Measurements from ENCODE around the gene C9orf57.
"Not testable (repeated sequence)": the region's sequence is repeated elsewhere in the genome, so short reads cannot be mapped to it uniquely, and the experiment has no call there.

Gene C9orf57, protein sequence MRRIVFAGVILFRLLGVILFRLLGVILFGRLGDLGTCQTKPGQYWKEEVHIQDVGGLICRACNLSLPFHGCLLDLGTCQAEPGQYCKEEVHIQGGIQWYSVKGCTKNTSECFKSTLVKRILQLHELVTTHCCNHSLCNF

DNA sequence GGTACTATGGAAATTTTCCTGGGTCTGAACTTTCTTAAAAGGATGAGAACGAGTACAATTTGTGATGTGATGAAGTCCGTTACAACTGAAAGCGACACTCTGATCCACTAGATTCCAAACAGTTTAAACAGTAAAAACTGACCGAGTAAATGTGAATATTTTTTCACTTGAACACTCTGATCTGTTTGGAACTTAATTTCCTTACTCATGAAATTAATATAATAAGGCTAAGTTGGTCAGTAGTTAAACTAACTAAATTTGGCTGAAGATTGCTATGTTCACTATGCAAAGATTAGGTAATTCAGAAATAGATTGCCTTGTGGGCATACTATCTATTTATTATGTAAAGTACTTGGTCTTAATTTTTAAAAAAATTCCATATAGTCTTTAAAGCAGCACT is at the start of gene C9orf57:
Gene C9orf57, minus strand, starts transcription at position 101 of the 400 bp plus-strand sequence. CDS start 1,282 bp downstream, outside the sequence.
- no peak for DNase-seq (ENCODE audit: low read depth in 3 of 3, low spot score in 1 of 3)

DNA sequence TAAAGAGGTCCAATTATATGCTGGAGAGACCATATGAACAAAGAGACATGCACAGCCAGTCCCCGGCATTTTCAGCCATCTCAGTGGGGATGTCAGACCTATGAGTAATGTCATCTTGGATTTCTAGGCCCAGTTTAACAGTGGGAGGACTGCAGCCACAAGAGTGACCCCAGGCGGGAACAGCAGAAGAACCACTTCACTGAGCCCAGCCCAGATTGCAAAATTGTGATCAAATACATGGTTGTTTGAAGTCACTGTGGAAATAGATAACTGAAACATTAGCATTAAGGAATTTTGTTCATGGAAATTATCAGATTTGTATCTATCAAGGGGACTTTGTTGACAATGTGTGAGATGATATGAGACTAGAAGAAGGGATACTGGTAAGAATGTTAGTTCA is 42.1 kb upstream of the C9orf57 start:
- no peak for DNase-seq (ENCODE audit: low read depth in 3 of 3, low spot score in 1 of 3)

DNA sequence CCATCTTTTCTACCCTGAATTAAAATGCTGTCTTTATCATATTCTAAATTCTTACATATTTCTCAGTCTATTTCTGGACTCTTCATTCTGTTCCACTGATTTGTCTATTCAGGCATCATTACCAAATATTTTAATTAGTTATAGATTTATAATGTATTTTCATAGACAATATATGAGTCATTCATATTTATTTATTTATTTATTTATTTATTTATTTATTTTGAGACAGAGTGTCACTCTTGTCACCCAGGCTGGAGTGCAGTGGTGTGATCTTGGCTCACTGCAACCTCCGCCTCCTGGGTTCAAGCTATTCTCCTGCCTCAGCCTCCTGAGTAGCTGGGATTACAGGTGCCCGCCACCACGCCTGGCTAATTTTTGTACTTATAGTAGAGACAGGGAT is 35.1 kb upstream of the C9orf57 start:
- DNase-seq (ENCODE audit: low read depth in 3 of 3, low spot score in 1 of 3), result not testable (repeated sequence)

DNA sequence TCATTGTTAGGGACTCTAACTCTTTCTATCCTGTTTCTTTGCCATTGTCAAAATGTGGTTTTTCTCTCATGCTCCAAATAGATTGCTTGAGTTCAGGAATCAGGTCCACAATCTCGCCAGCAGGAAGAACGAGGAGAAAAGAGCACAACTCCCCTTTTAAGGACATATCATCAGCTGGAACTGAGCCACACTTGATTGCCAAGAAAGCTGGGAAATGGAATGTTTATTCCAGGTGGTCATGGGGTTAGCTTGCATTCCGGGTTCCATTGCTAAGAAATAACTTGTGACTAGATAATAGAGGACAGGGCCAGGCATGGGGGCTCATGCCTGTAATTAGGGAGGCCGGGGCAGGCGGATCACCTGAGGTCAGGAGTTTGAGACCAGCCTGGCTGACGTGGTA is 32.4 kb upstream of the C9orf57 start:
- no peak for DNase-seq (ENCODE audit: low read depth in 3 of 3, low spot score in 1 of 3)

DNA sequence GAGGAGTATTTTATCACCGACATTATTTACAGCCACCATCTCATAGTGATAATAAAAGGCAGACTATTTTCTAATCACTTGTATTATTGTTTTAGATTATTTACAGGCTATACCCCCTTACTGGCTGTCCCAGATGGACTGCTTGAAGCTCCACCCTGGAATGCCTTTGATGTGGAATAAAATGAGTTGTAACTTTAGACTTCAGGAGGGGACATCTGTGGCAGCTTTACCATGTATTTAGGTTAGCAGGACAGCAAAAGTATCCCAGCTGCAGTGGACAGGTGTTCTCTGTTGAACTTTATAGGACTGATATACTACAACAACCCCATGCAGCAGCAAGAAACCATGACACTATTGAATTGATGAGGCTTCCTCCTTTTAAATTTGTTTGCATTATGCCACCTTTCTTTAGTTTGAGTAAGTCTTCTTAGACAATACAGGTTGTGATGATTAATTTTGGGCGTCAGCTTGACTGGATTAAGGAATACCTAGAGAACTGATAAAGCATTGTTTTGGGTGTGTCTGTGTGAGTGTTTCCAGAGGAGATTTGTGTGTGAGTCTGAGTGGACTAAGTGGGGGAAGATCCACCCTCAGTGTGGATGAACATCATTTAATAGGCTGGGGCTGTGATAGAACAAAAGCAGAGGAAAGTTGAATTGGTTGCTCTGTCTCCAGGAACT is 29.2 kb upstream of the C9orf57 start:
- DNase-seq (ENCODE audit: low read depth in 3 of 3, low spot score in 1 of 3), result no peak

DNA sequence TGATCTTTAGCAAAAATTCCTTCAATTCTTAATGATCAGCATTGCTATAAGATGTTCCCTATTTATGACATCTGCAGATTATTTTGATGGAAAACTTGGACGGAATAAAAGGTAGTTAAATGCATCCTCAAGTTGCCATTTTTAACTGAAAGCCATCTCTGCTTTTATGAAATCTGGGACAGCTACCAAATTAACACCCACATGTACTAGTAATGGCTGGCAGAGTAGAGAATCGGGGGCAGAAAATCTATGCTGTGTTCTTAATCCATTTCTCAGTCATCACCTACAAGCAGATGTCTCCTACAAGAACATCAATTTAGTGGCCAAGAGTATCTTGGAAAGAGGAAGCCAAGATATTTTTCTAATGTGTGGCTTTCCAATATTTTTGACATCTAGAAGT is 22.1 kb upstream of the C9orf57 start:
- DNase-seq (ENCODE audit: low read depth in 3 of 3, low spot score in 1 of 3), result no peak

DNA sequence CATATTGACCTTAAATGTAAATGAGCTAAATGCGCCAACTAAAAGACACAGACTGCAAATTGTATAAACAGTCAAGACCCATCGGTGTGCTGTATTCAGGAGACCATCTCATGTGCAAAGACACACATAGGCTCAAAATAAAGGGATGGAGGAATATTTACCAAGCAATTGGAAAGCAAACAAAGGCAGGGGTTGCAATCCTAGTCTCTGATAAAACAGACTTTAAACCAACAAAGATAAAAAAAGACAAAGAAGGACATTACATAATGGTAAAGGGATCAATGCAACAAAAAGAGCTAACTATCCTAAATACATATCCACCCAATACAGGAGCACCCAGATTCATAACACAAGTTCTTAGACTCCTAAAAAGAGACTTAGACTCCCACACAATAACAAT is 14.3 kb upstream of the C9orf57 start:
- DNase-seq (ENCODE audit: low read depth in 3 of 3, low spot score in 1 of 3), result not testable (repeated sequence)

DNA sequence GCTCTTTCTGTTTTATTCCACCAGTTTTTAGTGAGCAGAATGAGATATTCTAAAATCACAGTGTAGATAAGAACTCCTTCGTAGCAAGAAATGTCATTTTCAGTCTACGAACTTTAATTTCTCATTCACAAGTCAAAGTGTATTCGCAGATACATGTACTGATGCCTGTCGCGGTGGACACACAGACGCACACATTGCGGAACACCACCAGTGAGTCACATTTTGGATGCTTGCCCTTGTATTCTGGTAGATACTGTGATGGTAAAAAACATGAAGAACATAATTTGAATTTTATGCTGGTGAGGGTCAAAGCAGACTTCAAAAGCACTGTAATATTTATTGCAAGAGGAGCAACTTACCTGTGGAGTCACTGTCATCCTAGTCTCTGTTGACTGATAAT is 4.7 kb upstream of the C9orf57 start:
- DNase-seq (ENCODE audit: low read depth in 3 of 3, low spot score in 1 of 3), result no peak

DNA sequence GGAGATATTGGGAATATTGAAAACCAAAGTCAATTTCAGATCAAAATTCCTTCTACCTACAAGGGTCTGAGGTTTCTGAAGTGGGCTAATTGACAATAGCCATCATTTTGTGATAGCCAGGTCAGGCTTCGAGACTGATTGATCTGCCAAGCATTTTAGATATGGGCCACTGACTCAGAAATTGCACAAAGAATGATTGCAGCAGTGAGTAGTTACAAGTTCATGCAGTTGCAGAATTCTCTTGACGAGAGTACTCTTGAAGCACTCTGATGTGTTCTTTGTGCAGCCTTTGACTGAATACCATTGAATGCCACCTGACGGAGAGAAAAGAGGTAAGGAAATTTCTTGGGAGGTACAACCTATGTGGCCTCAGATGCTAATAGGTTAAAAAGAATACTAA is 8.3 kb downstream of the C9orf57 start:
- no peak for DNase-seq (ENCODE audit: low read depth in 3 of 3, low spot score in 1 of 3)

DNA sequence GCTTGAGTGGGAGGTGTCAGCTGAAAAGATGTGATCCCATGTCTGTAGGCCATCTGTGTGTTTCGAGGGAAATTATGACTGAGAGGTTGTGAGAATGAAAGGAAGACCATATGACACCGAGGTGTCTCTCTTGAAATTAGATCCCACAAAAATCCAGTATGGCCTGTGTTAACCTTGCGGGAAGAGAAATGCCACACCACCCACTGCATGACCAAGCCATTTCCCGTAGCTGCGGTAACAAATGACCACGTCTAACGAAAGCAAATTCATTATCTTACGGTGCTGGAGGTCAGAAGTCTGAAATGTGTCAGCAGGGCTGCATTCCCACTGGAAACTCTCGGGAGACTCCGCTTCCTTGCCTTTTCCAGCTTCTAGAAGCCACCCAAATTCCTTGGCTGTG is 11.6 kb downstream of the C9orf57 start:
- DNase-seq (ENCODE audit: low read depth in 3 of 3, low spot score in 1 of 3), result no peak

DNA sequence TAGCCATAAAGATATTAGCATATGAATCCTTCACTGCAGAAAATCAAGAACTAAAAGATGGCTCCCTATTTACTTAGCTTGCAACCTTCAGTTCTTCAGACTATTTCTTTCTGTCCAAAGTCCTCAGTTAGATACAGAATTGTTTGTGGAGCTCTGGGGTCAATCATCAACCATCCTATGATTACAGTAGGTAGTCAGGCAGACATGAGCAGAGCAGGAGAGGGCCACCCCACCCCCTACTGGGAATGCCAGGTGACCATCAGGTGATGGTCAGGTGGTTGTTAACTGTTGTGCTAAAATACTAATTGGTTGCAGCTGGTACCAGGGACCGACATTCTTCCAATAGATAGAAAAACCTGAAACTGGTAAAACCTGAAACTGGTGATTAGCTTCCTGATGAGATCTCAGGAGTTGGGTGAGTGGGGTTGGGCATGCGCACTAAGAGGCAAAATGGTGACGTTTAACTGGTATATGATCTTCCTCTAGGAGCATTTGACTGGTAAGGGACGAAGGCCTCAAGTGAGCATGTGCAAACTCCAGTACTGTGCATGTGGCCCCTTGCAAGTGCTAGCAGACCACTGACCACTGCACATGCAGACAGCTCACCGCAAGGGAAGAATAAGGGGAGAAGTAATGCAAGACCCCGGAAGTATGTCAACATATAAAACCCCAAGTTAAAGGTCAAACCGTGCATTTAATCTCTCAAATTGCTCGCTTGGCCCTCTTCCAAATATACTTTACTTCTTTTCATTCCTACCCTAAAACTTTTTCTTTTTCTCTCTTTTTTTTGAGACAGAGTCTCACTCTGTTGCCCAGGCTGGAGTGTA is 13.6 kb downstream of the C9orf57 start:
- no peak for DNase-seq (ENCODE audit: low read depth in 3 of 3, low spot score in 1 of 3)

DNA sequence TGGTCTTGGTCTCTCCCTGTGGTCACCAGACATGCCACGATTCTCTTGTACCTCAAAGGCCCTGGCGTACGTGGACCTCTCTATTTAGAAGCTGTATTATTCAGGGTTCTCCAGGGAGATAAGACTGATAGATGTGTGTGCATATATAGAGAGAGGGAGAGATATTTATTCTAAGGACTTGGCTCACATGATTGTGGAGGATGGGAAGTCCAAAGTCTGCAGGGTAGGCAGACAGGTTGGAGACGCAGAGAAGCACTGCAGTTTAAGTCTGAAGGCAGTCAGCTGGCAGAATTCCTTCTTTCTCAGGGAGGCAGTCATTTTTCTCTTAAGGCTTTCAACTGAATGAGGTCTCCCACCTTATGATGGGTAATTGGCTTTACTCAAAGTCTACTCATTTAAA is 16.3 kb downstream of the C9orf57 start:
- no peak for DNase-seq (ENCODE audit: low read depth in 3 of 3, low spot score in 1 of 3)

DNA sequence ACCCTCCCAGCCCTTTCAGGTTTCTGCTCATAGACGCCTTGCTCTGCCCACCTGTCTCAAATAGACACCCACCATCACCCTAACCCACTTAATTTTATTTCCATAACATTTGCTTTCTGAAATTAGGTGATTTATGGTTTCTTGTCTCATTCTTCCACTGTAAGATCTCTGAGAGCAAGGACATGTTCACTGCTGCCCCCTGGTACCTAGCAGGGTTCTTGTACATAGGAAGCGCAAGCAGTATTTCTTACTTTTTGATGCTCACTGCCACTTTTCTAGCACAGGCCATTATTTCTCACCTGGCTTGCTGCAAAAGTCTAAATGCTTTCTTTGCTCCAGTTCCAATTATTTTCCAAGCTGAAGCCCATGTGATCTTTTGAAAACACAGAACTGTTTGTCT is 16.8 kb downstream of the C9orf57 start:
- DNase-seq (ENCODE audit: low read depth in 3 of 3, low spot score in 1 of 3), result no peak

DNA sequence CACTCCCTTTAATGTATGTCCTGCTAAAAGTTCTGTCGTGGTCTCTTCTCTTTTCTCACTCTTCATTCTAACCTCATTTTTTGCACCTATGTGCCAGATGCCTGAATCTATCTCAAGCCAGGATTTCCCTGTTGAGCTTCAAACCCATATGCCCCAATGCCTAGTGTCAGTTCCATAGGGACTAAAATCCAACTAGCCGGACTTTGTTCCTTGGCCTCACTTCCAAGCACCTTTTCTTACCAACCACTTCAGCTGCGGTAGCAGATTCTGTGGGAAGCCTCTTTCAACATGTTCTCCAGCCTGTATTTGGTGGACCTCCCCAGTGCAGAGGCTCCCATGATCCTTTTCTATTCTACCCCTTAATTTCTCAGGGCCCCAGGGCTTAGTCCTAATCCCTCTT is 17.5 kb downstream of the C9orf57 start:
- no peak for DNase-seq (ENCODE audit: low read depth in 3 of 3, low spot score in 1 of 3)

DNA sequence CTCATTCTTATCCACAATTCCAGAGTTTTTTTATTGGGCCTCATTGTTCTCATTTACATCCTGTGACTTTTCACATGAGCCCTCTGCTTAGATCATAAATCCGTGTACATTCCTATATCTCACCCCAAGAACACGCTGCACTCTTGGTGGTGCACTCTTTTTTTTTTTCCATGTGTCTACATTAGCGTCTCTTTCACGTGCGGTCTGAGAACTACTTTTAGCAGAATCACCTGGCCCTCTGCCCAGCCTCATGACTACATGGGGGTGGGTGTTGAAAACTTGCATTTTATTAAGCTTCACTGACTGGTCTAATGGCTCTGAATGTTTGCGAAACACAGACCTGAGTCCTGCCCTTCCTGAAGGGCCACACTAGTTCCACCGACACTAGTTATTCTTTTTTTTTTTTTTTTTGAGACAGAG is 18.6 kb downstream of the C9orf57 start:
- no peak for DNase-seq (ENCODE audit: low read depth in 3 of 3, low spot score in 1 of 3)

DNA sequence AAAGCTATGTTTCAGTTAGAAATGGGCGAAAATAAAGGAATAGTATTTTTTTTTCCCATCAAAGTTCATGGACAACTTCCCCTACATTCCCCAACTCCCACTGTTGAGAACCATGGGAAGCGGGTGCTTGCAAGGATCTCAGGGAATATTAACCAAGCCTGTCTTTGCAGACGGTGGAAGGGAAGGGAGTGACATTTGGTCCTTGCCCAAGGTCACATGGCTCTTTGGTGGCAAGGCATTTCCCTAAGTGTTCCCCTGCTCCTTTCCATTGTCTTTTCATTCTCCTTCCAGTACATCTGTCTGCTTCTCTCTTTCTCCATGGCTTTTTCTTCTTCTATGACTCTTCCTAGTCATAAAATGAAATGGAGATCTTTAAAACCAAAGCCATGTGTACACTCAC is 19.0 kb downstream of the C9orf57 start:
- DNase-seq (ENCODE audit: low read depth in 3 of 3, low spot score in 1 of 3), result no peak

DNA sequence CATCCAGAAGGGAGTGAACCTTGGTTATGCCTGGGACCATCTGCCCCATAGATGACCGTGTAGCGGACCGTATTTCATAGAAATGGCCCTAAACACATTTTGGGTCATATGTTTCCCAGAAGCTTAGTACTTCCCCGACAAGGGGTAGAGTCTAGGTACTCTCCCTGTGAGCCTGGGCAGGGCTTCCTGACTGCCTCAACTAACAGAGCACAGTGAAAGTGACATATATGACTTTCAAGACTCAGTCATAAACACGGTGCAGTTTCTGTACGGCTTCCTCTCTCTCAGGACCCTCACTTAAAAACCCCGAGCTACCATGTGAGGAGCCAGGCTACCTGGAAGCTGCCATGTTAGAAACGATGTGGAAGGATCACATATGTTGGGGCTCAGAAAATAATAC is 20.9 kb downstream of the C9orf57 start:
- no peak for DNase-seq (ENCODE audit: low read depth in 3 of 3, low spot score in 1 of 3)

DNA sequence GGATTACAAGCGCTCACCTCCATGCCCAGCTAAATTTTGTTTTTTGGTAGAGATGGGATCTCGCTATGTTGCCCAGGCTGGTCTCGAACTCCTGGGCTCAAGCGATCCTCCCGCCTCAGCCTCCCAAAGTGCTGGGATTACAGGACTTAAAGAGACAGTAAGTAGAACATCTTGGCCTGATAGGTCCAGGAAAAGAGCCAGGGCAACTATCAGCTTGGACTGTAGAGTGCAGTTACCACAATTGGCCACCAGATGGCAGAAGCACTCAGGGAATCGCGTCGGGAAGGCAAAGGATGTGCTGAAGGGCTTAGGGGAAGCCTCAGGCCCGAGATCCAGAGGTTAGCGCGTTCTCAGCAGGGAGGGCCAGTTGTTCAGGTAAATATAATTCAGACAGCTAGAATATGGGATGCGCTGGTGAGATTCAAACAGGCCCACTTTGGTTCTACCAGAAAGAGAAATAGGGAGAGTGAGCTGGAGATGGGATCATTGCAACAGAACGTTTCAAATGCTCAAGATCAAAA is 21.5 kb downstream of the C9orf57 start:
- DNase-seq (ENCODE audit: low read depth in 3 of 3, low spot score in 1 of 3), result peak in 2 of 3 donors; percentile 27 to 47

DNA sequence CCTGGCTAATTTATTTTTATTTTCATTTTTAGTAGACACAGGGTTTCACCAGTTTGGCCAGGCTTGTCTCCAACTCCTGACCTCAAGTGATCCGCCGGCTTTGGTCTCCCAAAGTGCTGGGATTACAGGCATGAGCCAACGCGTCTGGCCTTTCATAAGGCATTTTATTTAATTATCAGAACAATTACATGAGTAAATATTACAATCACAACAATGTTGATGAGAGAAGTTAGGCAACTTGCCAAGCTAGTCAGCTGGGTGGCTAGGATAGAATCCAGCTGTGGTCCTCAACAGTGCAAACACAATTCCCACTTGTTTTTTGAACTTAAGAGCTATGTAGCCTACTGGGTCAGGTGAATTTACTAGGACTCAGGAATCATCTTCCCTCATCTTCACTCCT is 22.0 kb downstream of the C9orf57 start:
- DNase-seq (ENCODE audit: low read depth in 3 of 3, low spot score in 1 of 3), result no peak

DNA sequence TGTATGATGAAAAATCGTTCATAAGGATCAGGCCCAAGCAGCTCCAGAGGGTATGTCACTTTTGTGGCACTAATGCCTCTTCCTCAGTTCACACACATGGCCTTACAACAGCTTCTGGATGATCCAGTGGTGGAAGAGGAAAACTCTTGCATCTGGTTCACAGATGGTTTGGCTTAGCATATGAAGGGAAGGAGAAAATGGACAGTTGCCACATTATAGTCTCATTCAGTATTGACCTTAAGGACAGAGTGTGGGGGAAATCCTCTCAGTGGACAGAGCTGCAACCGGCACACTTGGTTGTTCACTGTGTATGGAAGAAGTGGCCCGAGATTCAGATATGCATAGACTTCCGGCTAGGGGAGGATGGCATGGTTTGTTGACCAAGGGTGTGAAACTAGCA is 22.8 kb downstream of the C9orf57 start:
- no peak for DNase-seq (ENCODE audit: low read depth in 3 of 3, low spot score in 1 of 3)

DNA sequence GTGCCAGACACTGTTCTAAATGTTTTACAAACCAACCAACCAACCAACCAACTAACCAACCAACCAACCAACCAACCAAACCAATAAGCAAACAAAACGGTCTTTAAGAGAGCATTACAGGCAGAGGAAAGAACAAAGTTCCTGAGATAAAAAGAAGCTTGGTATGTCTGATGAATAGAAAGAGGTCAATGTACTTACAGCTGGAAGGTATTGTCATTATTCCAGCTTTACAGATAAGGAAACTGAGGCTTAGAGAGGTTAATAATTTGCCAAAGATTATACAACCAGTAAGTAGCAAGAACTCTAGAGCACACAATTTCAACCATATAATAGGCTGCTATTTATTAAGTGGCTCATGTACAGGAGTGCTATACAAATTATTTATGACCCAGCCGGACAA is 29.6 kb downstream of the C9orf57 start:
- DNase-seq (ENCODE audit: low read depth in 3 of 3, low spot score in 1 of 3), result no peak

DNA sequence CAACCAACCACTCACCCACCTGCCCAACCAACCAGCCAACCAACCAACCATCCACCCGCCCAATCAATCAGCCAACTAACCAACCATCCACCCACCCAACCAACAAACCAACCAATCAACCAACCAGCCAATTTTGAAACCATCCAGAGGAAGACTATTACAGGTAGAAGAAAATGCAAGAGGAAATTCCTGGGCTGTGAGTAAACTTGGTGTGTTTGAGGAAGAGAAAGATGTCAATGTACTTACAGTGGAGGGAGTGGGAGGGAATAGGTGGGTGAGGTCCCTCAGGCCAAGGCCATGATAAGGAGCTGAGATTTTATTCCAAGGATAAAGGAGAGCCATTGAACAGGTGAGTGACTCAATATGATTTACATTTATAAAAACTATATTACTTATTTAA is 30.4 kb downstream of the C9orf57 start:
- DNase-seq (ENCODE audit: low read depth in 3 of 3, low spot score in 1 of 3), result no peak

Measured in stimulated activated CD4-positive, alpha-beta T cell treated with anti-CD3 and anti-CD28 coated beads, TNF-alpha, amount 100 ng/mL, for 1 hour (primary cell).